ENCODE data around the gene NFATC2. TPM values are rescaled to one million over a fixed set of nuclear protein-coding genes. Genes with fewer than 3 reads are reported as not detected.
A peak's percentile ranks its signal among the peaks of the same experiment; 100 is the strongest.

Gene NFATC2
- polyA plus RNA-seq, 1 of the 3 experiments (the other 2 are of a cell fraction), result 0.36 TPM

DNA sequence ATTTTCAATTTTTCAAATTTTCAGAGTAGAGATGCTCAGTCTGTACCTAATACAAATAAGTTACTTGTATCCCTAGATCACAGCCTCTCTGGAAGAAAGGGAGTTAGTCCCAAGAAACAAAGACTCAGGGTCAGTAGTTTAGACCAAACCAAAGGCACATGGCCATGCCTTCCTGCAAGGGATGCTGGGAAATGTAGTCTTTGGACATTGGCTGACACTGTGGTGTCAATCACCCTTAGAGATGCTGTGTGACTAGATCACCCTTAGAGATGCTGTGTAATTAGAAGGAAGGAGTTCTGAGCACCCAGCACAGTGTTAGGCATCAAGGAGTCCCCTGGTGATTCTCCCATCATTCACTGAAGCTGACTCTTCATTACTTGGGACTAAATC, 202.1 kb downstream of the NFATC2 start:
- H3K36me3 ChIP-seq (replicated peaks in 1 of 2; ENCODE audit: control insufficient read depth in 1 of 2, insufficient read depth in 2 of 2, low read length in 1 of 2), result no peaks in the 10 kb centered on the region
- CTCF ChIA-PET, result interaction anchor here (0.9 to 2.3 kb wide), 4 partner anchors 14 to 353 kb away, joined by 3 to 11 read pairs (median 7); no protein-coding TSS in a partner anchor

DNA sequence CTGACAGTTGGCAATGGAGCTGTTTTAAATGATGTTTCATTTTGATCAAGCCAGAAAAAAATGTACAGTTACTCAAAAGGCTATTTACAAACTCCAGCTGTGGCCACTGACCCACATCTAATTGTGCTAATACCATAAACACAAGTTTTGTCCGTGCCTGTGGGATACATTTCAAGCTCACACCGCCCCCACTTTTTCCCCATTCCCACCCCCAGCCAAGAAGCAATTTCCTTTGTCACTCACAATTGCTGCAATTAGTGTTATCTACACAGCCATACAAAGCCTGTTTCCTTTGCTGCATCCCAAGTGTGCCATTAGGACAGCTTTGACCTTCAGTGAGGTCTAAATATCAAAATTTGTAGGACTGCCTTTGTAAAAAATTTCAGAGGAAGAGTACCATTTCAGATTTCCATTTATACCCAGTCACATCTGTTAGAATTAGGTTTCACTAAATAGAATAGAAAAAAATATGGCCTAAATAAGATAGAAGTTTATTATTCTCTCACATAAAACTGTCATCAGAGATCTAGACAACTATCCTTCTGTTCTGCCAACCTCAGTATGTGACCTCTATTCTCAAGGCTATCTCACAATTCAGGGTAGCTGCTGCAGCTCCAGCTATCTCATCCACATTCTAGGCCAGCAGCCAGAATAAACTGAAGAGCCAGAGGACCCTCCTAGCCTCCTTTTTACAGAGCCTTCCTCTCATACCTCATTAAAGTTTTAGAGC, 202.6 kb downstream of the NFATC2 start:
- Histone ChIP-seq H3F3A (replicated peaks; ENCODE audit: insufficient read depth) (peaks cover 8% of the 10 kb centered on the region), H3K4me2 (no peak overlapping the region), H3K4me1 (ENCODE audit: control insufficient read depth in 1 of 2, insufficient read depth in 2 of 2, low read depth in 1 of 2, low read length in 1 of 2) (peaks cover 0 to 7% of the 10 kb centered on the region in 2 experiments; a peak in 3 of 4 replicates), H4K20me1 (ENCODE audit: insufficient read depth) (no peaks in the 10 kb centered on the region), H3K79me2 (ENCODE audit: insufficient read depth) (no peaks in the 10 kb centered on the region), H3K27ac (ENCODE audit: low read depth in 2 of 2, low read length in 1 of 2) (no peak overlapping the region; a peak in 1 of 4 replicates), H3K4me3 (ENCODE audit: low read depth in 2 of 2, low read length in 1 of 2) (no peak overlapping the region), H3K27me3 (ENCODE audit: insufficient read depth) (no peaks in the 10 kb centered on the region), H2AFZ (ENCODE audit: low read depth) (no peak overlapping the region), H3K9ac (no peak overlapping the region), H3K9me2 (no peaks in the 10 kb centered on the region), H3K9me3 (no peaks in the 10 kb centered on the region), H3K36me3 (replicated peaks in 1 of 2; ENCODE audit: control insufficient read depth in 1 of 2, insufficient read depth in 2 of 2, low read length in 1 of 2) (no peaks in the 10 kb centered on the region)
- peak in 1 of 2 experiments; percentile 8; a peak in 1 of 4 replicates for TF ChIP-seq EP300 (IDR thresholded peaks at IDR 0.05; ENCODE audit: borderline replicate concordance in 1 of 2, low read depth in 1 of 2, low read length in 1 of 2)
- TF ChIP-seq TEAD4 (IDR thresholded peaks at IDR 0.05; ENCODE audit: borderline replicate concordance, insufficient read depth), result no peak
- TF ChIP-seq, protein P1, sequence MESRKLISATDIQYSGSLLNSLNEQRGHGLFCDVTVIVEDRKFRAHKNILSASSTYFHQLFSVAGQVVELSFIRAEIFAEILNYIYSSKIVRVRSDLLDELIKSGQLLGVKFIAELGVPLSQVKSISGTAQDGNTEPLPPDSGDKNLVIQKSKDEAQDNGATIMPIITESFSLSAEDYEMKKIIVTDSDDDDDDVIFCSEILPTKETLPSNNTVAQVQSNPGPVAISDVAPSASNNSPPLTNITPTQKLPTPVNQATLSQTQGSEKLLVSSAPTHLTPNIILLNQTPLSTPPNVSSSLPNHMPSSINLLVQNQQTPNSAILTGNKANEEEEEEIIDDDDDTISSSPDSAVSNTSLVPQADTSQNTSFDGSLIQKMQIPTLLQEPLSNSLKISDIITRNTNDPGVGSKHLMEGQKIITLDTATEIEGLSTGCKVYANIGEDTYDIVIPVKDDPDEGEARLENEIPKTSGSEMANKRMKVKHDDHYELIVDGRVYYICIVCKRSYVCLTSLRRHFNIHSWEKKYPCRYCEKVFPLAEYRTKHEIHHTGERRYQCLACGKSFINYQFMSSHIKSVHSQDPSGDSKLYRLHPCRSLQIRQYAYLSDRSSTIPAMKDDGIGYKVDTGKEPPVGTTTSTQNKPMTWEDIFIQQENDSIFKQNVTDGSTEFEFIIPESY (IDR thresholded peaks at IDR 0.05; ENCODE audit: borderline replicate concordance, low read depth), result no peak
- ChIA-PET POLR2A (no interaction called here), CTCF (interaction anchor here (0.6 to 1.8 kb wide), 9 partner anchors 11 to 357 kb away, joined by 3 to 9 read pairs (median 3); no protein-coding TSS in a partner anchor)
- WGBS (ENCODE audit: low lambda C conversion rate), result 48% methylated on average over 2 of the region's 2 CpGs
- DNase-seq, result no peak

More for the DNA sequence above, 202.1 kb downstream of the NFATC2 start:
- POLR2A ChIA-PET, result no interaction called here
- H3K27ac ChIP-seq (ENCODE audit: low read depth in 2 of 2, low read length in 1 of 2), result no peak overlapping the region
- H3K4me1 ChIP-seq (ENCODE audit: control insufficient read depth in 1 of 2, insufficient read depth in 2 of 2, low read depth in 1 of 2, low read length in 1 of 2), result peaks cover 3 to 4% of the 10 kb centered on the region in 2 experiments; a peak in 3 of 4 replicates
- no peaks in the 10 kb centered on the region for H4K20me1 ChIP-seq (ENCODE audit: insufficient read depth)
- H3K9me3 ChIP-seq, result no peaks in the 10 kb centered on the region
- H3K9ac ChIP-seq, result no peak overlapping the region
- no peak for DNase-seq
- no peak overlapping the region for H3K4me2 ChIP-seq
- no peaks in the 10 kb centered on the region for H3K79me2 ChIP-seq (ENCODE audit: insufficient read depth)
- no peaks in the 10 kb centered on the region for H3K27me3 ChIP-seq (ENCODE audit: insufficient read depth)
- H3F3A ChIP-seq (replicated peaks; ENCODE audit: insufficient read depth), result peaks cover 5% of the 10 kb centered on the region
- no peak overlapping the region for H2AFZ ChIP-seq (ENCODE audit: low read depth)
- H3K4me3 ChIP-seq (ENCODE audit: low read depth in 2 of 2, low read length in 1 of 2), result no peak overlapping the region
- H3K9me2 ChIP-seq, result no peaks in the 10 kb centered on the region
- TF ChIP-seq USF1 (IDR thresholded peaks at IDR 0.05; ENCODE audit: borderline replicate concordance, low read depth) (peak; percentile 63; the same call in 1 of the 2 replicates), MXI1 (IDR thresholded peaks at IDR 0.05; ENCODE audit: low read depth, low read length) (no peak), ELF1 (IDR thresholded peaks at IDR 0.05) (no peak), IRF3 (IDR thresholded peaks at IDR 0.05; ENCODE audit: low read depth, low read length) (no peak), FOSL2 (IDR thresholded peaks at IDR 0.05; ENCODE audit: borderline replicate concordance, low read depth) (no peak), RFX5 (IDR thresholded peaks at IDR 0.05; ENCODE audit: low read length) (no peak), RCOR1 (IDR thresholded peaks at IDR 0.05; ENCODE audit: low read length) (no peak), TAF1 (IDR thresholded peaks at IDR 0.05; ENCODE audit: borderline replicate concordance, low read depth, low read length) (no peak)
- TF ChIP-seq, protein P2, sequence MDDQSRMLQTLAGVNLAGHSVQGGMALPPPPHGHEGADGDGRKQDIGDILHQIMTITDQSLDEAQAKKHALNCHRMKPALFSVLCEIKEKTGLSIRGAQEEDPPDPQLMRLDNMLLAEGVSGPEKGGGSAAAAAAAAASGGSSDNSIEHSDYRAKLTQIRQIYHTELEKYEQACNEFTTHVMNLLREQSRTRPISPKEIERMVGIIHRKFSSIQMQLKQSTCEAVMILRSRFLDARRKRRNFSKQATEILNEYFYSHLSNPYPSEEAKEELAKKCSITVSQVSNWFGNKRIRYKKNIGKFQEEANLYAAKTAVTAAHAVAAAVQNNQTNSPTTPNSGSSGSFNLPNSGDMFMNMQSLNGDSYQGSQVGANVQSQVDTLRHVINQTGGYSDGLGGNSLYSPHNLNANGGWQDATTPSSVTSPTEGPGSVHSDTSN (IDR thresholded peaks at IDR 0.05), result 0 out of 2 replicates have a peak, but pooled peaks have one; percentile 7
